Body of pancreas (tissue), 4 donors: ENCODE data around the gene DMXL2. TPM values are rescaled to one million over a fixed set of nuclear protein-coding genes. Genes with fewer than 3 reads are reported as not detected.
A peak's percentile ranks its signal among the peaks of the same experiment; 100 is the strongest.

Source experiments
- ATAC-seq: fragments of 150-250 bp; one replicate; pipeline ENCODE4 v1.9.1; 2016
- DNase-seq, 4 donors: peaks; one replicate each; pipeline ENCODE4 v3.0.0-alpha.2; 2019
- H3K27ac ChIP-seq, 4 donors: fragments of 200-600 bp; sonication (generic); 1 replicate in 3 of 4; 2 replicates in 1 of 4; pipeline versions ENCODE4 v1.5.1 to v1.6.1; 2016 to 2019; ENCODE audit warnings: mild to moderate bottlenecking in 1 of 4, mixed read lengths in 1 of 4, moderate library complexity in 1 of 4
- H3K27me3 ChIP-seq, 2 donors: fragments of 200-600 bp; sonication (generic); one replicate each; pipeline ENCODE4 v1.6.0; 2016; ENCODE audit warnings: mild to moderate bottlenecking in 1 of 2
- H3K36me3 ChIP-seq, 2 donors: fragments of 200-600 bp; sonication (generic); replicated peaks in 1 of 2; 2 replicates each; pipeline ENCODE4 v1.5.1; 2016; ENCODE audit warnings: low read depth in 2 of 2; ENCODE audit not compliant: insufficient read depth in 1 of 2
- H3K4me1 ChIP-seq: fragments of 200-600 bp; sonication (generic); one replicate; pipeline ENCODE4 v1.6.0; 2016
- H3K4me3 ChIP-seq, 2 donors: fragments of 200-600 bp; sonication (generic); 1 replicate in 1 of 2; 2 replicates in 1 of 2; pipeline ENCODE4 v1.5.1; 2016 to 2019
- H3K9me3 ChIP-seq, 3 donors: fragments of 200-600 bp; sonication (generic); 1 replicate in 2 of 3; 2 replicates in 1 of 3; pipeline ENCODE4 v1.5.1; 2016
- CTCF ChIP-seq, 7 experiments: fragments of 450-650 bp in 4 of 7; fragments of 200-600 bp in 3 of 7; sonication (generic) in 3 of 7; IDR thresholded peaks; one replicate each; pipeline ENCODE4 v1.5.1; 2016 to 2019; ENCODE audit warnings: antibody characterized with exemption in 7 of 7
- POLR2A ChIP-seq, 3 donors: fragments of 450-650 bp; IDR thresholded peaks; one replicate each; pipeline ENCODE4 v1.6.1; 2016; ENCODE audit warnings: antibody characterized with exemption in 3 of 3, mild to moderate bottlenecking in 2 of 3
- WGBS, 2 donors: methylation state at CpG; one replicate each; pipeline ENCODE4 v1.1.5; 2017; 5-methylcytosine and 5-hydroxymethylcytosine counted together
- intact Hi-C: fragments of 100-400 bp; cut with DNase I; formaldehyde crosslinking; loops from one replicate; pipeline ENCODE4 v1.15.1; 2023
- total RNA-seq, 2 donors: library from RNA; depleted of rRNA; stranded (reverse); fragments of >200 nt; gene quantifications; one replicate each; pipeline ENCODE4 v1.1.0, GENCODE V29; 2016

The DMXL2 gene
- 10 to 100 TPM; 34.8 to 48.1 TPM for total RNA-seq

GRCh38 chr15:51622604-51623370 lies at the start of gene DMXL2:
Gene DMXL2, minus strand, starts transcription at chr15:51622771. Its CDS starts 226 bp downstream, at chr15:51622545.
- DNase-seq (peak; percentile 85 to 89 (median 86)), ATAC-seq (peak; percentile 87)
- intact Hi-C loops = no loop called here
- Histone ChIP-seq H3K27ac (peak within 1 kb of the TSS; percentile 52 to 85 (median 76)), H3K4me3 (peak within 1 kb of the TSS; percentile 74 to 84), H3K9me3 (no peaks in the 10 kb centered on the region), H3K4me1 (peaks cover 13% of the 10 kb centered on the region), H3K27me3 (no peaks in the 10 kb centered on the region), H3K36me3 (no peaks in the 10 kb centered on the region)
- TF ChIP-seq CTCF (IDR thresholded peaks at IDR 0.05) (no peak), POLR2A (IDR thresholded peaks at IDR 0.05) (peak; percentile 23 to 58 (median 47))
- WGBS, 2 donors = 0 to 1% methylated on average over 48 to 69 of the region's 83 CpGs

DNA sequence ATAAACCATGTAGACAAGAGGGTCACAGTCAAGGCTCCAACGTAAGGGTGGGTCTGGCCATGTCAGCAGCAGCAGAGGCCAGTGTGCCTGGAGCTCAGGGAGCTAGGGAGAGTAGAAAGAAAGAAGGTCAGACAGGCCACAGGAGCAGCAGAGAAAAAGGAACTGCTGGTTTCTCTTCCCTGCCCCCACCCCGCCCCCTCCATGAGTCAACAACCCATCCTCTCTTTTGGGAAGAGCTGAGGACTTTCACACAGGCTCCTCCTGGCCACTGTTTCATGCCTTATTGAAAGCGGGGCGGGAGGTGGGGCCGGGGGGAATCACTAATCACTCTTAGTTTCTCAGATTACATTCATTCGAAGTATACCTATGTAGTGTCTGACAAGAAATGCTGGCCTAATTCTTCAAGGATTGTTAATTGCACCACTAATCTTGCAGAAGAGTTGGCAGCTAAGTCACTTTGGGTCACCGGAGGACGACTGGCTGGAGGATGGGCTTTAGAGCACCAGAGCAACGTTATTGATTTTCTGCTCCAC lies 49.6 kb upstream of the DMXL2 start:
- no peak for TF ChIP-seq POLR2A (IDR thresholded peaks at IDR 0.05)
- TF ChIP-seq CTCF (IDR thresholded peaks at IDR 0.05) = no peak
- no peak for ATAC-seq
- peak in 1 of 4 donors; percentile 3 for DNase-seq

DNA sequence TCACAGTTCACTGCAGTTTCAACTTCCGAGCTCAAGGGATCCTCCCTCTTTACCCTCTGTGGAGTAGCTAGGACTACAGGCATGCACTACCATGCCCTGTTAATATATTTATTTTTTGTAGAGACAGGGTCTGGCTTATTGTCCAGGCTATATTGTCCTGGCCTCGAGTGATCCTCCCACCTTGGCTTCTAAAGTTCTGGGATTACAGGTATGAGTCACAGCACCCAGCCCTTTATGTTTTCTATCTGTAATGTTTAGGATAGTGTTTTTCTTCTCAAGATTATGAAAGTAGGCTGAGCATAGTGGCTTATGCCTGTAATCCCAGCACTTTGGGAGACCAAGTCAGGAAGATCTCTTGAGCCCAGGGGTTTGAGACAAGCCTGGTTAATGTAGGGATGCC lies 46.8 kb upstream of the DMXL2 start:
- Histone ChIP-seq H3K4me3 (no peak overlapping the region), H3K27me3 (no peaks in the 10 kb centered on the region), H3K27ac (no peak overlapping the region), H3K9me3 (no peaks in the 10 kb centered on the region), H3K36me3 (no peaks in the 10 kb centered on the region), H3K4me1 (no peaks in the 10 kb centered on the region)
- WGBS, 2 donors = 61 to 74% methylated on average over 2 of the region's 2 CpGs
- TF ChIP-seq CTCF (IDR thresholded peaks at IDR 0.05) (no peak), POLR2A (IDR thresholded peaks at IDR 0.05) (no peak)
- intact Hi-C loops = no loop called here
- ATAC-seq = no peak
- DNase-seq = no peak

More for the DNA sequence above, 49.6 kb upstream of the DMXL2 start:
- intact Hi-C loops = no loop called here
- H3K27ac ChIP-seq = no peak overlapping the region
- no peak overlapping the region for H3K4me3 ChIP-seq
- no peaks in the 10 kb centered on the region for H3K36me3 ChIP-seq
- H3K27me3 ChIP-seq = no peaks in the 10 kb centered on the region
- H3K4me1 ChIP-seq = no peaks in the 10 kb centered on the region
- 20 to 26% methylated on average over 9 of the region's 9 CpGs for WGBS, 2 donors
- H3K9me3 ChIP-seq = no peaks in the 10 kb centered on the region

DNA sequence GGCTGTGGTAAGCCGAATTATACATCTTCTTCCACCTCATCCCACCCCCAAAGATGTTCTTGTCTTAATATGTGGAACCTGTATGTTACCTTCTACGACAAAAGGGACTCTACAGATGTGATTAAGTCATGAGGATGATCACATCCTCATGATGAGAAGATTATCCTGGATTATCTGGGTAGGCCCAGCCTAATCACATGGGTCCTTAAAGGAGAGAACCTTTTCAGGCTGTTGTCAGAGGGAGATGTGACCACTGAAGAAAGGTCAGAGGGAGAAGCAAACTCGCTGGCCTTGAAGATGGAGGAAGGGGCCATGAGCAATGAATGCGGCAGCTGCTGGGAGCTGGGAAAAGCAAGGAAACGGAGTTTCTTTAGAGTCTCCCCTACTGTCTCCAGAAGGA lies 45.9 kb upstream of the DMXL2 start:
- 75 to 76% methylated on average over 5 of the region's 5 CpGs for WGBS, 2 donors
- Histone ChIP-seq H3K36me3 (no peaks in the 10 kb centered on the region), H3K4me1 (no peaks in the 10 kb centered on the region), H3K27ac (no peak overlapping the region), H3K27me3 (no peaks in the 10 kb centered on the region), H3K4me3 (no peak overlapping the region), H3K9me3 (no peaks in the 10 kb centered on the region)
- intact Hi-C loops = no loop called here
- DNase-seq = no peak
- TF ChIP-seq CTCF (IDR thresholded peaks at IDR 0.05) (no peak), POLR2A (IDR thresholded peaks at IDR 0.05) (no peak)
- no peak for ATAC-seq
